Heart left ventricle (tissue), 13 donors: Measurements from ENCODE around the gene ADPRHL1.

Experiments used
- POLR2A ChIP-seq, 2 donors: fragments of 450-650 bp; IDR thresholded peaks; one replicate each; pipeline ENCODE4 v1.6.1; 2017; ENCODE audit warnings: antibody characterized with exemption in 2 of 2, mild to moderate bottlenecking in 2 of 2, moderate library complexity in 2 of 2
- TF ChIP-seq, protein P1 (sequence below), 12 donors: fragments of 200-600 bp; sonication (generic) in 4 of 12; IDR thresholded peaks; one replicate each; pipeline versions ENCODE4 v1.5.0 to v1.8.0; 2018 to 2022; ENCODE audit warnings: antibody characterized with exemption in 12 of 12, mild to moderate bottlenecking in 5 of 12
- donor health status: ischemic (EF 13 %, LVEDD 7.1; RV severe dilation, severe dysfunction).
- donor health status: DM: no; HTN: yes; CAD: no.
- donor health status: DM: no; HTN: no; CAD: no.
- donor health status: ischemic (EF 25% LVEDD 6.9; RV normal size, moderate dysfunction).
- donor health status: ischemic (EF 25% LVEDD 5.7; RV mildly dilated, moderate dysfunction).
- donor health status: ischemic (EF 35%, LVEDD 5.7; RV mildly dilated, moderate dysfunction).
- donor health status: nonischemic (EF 11% LVEDD 7.7; RV severe dilation, severe dysfunction).
- donor health status: DM: yes; HTN: yes; CAD: no.
- donor health status: PGD.
- donor health status: ischemic (EF 29% LVEDD 5.4; RV normal size, mild dysfunction).
- donor health status: nonischemic (EF 23%, LVEDD 6.1; RV moderate dilation, normal function).

DNA sequence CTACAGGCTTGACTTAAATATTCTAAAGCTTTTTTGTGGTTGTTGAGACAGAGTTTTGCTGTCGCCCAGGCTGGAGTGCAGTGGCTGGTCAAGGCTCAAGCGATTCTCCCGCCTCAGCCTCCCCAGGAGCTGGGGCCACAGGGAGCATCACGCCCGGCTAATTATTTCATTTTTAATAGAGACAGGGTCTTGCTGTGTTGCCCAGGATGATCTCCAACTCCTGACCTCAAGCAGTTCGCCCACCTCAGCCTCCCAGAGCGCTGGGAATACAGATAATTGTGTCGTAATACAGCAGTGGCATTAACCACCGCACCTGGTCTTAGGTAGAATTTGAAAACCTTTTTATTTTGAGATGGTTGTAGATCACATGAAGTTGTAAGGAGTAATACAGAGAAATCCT lies 38.7 kb upstream of the ADPRHL1 start:
- TF ChIP-seq, protein P1, sequence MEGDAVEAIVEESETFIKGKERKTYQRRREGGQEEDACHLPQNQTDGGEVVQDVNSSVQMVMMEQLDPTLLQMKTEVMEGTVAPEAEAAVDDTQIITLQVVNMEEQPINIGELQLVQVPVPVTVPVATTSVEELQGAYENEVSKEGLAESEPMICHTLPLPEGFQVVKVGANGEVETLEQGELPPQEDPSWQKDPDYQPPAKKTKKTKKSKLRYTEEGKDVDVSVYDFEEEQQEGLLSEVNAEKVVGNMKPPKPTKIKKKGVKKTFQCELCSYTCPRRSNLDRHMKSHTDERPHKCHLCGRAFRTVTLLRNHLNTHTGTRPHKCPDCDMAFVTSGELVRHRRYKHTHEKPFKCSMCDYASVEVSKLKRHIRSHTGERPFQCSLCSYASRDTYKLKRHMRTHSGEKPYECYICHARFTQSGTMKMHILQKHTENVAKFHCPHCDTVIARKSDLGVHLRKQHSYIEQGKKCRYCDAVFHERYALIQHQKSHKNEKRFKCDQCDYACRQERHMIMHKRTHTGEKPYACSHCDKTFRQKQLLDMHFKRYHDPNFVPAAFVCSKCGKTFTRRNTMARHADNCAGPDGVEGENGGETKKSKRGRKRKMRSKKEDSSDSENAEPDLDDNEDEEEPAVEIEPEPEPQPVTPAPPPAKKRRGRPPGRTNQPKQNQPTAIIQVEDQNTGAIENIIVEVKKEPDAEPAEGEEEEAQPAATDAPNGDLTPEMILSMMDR (IDR thresholded peaks at IDR 0.05) = no peak
- no peak for TF ChIP-seq POLR2A (IDR thresholded peaks at IDR 0.05)
